Neuron (in vitro differentiated cells): ENCODE data around the gene CSRP3.

ENCODE experiments used
- H2AFZ ChIP-seq: one replicate; pipeline ENCODE4 v1.6.1; 2013; ENCODE audit warnings: low read depth, mild to moderate bottlenecking, inconsistent platforms, low read length, moderate library complexity
- H3K27me3 ChIP-seq: one replicate; pipeline ENCODE4 v1.6.1; 2013; ENCODE audit warnings: low read length; ENCODE audit not compliant: insufficient read depth
- H3K36me3 ChIP-seq: one replicate; pipeline ENCODE4 v1.6.1; 2013; ENCODE audit warnings: low read length; ENCODE audit not compliant: insufficient read depth
- H3K4me1 ChIP-seq: one replicate; pipeline ENCODE4 v1.6.1; 2013; ENCODE audit warnings: low read length; ENCODE audit not compliant: insufficient read depth
- H3K4me3 ChIP-seq: 2 replicates; pipeline ENCODE4 v1.5.1; 2013; ENCODE audit warnings: mild to moderate bottlenecking, low read length, moderate library complexity
- H3K9me3 ChIP-seq: one replicate; pipeline ENCODE4 v1.6.1; 2013; ENCODE audit warnings: low read length

The CSRP3 gene

DNA sequence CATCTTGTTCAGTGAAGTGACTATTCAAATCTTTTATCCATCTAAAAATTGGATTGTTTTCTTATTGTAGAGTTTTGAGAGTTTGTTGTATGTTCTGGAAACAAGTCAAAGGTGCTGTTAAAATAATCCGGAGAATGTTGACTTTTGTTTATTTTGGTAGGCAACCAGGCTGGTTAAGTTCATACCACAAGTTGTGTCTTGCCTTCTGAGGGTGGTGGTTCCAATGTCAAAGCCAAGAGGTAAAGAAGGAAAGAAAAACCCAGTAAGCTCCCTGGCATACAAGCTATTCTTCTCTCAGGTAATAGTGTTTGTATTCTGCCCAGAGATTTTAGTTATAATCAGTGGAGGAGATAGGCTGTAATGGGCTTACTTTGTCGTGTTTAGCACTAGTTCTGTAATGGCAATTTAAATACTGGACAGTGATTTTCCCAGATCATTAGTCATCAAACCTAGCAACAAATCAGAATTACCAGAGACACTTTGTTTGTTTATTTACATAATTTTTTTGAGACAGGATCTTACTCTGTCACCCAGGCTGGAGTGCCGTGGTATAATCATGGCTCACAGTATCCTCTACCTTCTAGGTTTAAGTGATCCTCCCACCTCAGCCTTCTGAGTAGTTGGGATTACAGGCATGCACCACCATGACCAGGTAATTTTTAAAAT lies 15.1 kb upstream of the CSRP3 start:
- no peaks in the 10 kb centered on the region for H3K9me3 ChIP-seq
- H3K4me1 ChIP-seq, result no peaks in the 10 kb centered on the region
- H3K27me3 ChIP-seq, result peaks cover 9% of the 10 kb centered on the region
- no peaks in the 10 kb centered on the region for H3K36me3 ChIP-seq
- H3K4me3 ChIP-seq, result no peak overlapping the region
- no peak overlapping the region for H2AFZ ChIP-seq

- Histone ChIP-seq H3K36me3 (no peaks in the 10 kb centered on the region), H2AFZ (no peak overlapping the region), H3K4me3 (no peak overlapping the region), H3K4me1 (no peaks in the 10 kb centered on the region), H3K9me3 (no peaks in the 10 kb centered on the region), H3K27me3 (peaks cover 9% of the 10 kb centered on the region)
These were observed 14.2 kb upstream of the CSRP3 start for GRCh38 chr11:19216021-19216420.

DNA sequence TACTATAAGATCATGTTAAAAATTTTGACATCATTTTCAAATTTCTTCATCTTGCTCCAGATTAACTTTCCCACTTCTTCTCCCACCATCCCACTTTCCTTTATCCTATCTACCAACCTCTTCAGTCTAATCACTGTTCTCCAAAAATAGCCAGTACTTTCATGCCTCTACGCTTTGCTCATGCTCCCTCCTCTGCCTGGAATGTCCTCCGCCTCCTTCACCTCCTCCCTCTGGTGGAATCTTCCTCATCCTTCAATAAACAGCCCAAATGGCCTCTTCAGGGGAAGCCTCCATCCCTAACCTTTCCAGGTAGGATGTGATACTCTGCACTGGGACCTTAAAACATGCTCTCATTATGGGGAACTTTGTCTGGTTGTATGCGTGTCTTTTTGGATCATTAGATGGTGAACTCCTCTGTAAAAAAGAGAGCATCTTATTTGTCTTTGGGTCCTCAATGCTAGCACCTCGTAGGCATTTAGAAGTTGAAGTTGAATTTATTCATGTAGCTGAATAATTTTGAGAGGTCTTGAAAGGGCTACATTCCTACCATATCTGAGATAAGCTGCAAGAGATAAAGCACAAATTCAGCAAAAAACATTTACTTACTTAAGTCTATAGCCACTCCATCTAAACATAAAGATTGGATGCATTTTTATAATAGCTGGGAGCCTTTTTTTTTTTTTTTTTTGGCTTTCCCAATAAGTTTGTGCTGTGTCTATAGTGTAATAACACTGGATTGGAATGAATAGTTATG lies 8.0 kb upstream of the CSRP3 start:
- no peaks in the 10 kb centered on the region for H3K9me3 ChIP-seq
- no peak overlapping the region for H3K4me3 ChIP-seq
- peaks cover 13% of the 10 kb centered on the region for H3K4me1 ChIP-seq
- H2AFZ ChIP-seq, result no peak overlapping the region
- peaks cover 22% of the 10 kb centered on the region for H3K27me3 ChIP-seq
- H3K36me3 ChIP-seq, result no peaks in the 10 kb centered on the region

DNA sequence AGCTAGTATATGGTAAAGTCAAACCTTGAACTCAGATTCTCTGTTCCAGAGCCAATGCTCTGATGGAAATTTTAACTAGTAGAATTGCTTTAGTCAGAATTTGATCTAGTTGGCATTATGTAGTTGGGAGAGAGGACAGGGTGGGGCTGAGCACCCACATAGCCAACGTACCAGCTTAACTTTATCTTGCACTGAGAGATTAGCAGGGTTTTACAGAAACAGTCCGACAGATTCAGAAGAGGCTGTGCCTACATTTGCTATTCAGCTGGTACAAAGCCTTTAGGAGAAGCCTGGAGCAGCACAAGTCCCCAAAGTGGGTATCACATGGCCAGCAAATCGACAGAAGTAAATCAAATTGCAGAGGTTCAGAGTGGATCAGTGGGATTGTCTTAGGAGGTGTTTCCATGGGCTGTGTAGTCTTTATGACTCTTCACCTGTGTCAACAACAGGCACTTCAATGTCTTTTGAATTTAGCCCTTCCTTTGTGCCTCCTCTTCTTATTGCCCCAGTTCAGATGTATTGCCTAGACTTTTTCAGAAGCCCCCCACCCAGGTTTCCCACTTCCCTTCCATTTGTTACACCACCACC lies 7.3 kb upstream of the CSRP3 start:
- H3K4me3 ChIP-seq, result no peak overlapping the region
- no peak overlapping the region for H2AFZ ChIP-seq
- no peaks in the 10 kb centered on the region for H3K36me3 ChIP-seq
- no peaks in the 10 kb centered on the region for H3K9me3 ChIP-seq
- peaks cover 13% of the 10 kb centered on the region for H3K4me1 ChIP-seq
- peaks cover 17% of the 10 kb centered on the region for H3K27me3 ChIP-seq

GRCh38 chr11:19208181-19208580 lies 6.4 kb upstream of the CSRP3 start:
- peaks cover 13% of the 10 kb centered on the region for H3K4me1 ChIP-seq
- no peak overlapping the region for H2AFZ ChIP-seq
- peaks cover 12% of the 10 kb centered on the region for H3K27me3 ChIP-seq

DNA sequence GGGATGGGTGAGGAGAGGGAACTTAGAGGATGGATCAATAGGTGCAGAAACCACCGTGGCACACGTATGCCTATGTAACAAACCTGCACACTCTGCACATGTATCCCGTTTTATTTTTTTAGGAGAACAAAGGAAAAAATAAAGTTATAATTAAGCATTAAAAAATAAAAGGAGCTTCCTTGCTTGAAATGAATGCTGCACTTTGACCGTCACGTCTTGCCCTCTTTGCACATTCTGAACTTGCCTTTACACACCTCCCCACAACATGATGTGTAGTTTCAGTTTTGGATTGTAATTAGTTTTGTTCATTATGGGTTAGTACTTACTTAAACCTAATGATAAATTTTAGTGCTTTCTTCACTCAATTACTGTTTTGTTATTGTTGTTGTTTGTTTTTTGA lies 3.1 kb upstream of the CSRP3 start:
- H3K9me3 ChIP-seq, result peaks cover 2% of the 10 kb centered on the region
- H3K27me3 ChIP-seq, result peaks cover 35% of the 10 kb centered on the region
- H2AFZ ChIP-seq, result no peak overlapping the region
- H3K4me1 ChIP-seq, result peaks cover 13% of the 10 kb centered on the region
- H3K36me3 ChIP-seq, result no peaks in the 10 kb centered on the region
- H3K4me3 ChIP-seq, result no peak overlapping the region

More at GRCh38 chr11:19208181-19208580, 6.4 kb upstream of the CSRP3 start:
- Histone ChIP-seq H3K4me3 (no peak overlapping the region), H3K36me3 (no peaks in the 10 kb centered on the region), H3K9me3 (no peaks in the 10 kb centered on the region)

- no peaks in the 10 kb centered on the region for H3K4me1 ChIP-seq
- H3K27me3 ChIP-seq, result peaks cover 46% of the 10 kb centered on the region
- H3K4me3 ChIP-seq, result no peak overlapping the region
- no peak overlapping the region for H2AFZ ChIP-seq
- no peaks in the 10 kb centered on the region for H3K36me3 ChIP-seq
- peaks cover 2% of the 10 kb centered on the region for H3K9me3 ChIP-seq
These were observed 1.2 kb downstream of the CSRP3 start for GRCh38 chr11:19200410-19201201.

GRCh38 chr11:19199771-19200170 lies 2.0 kb downstream of the CSRP3 start:
- peaks cover 2% of the 10 kb centered on the region for H3K9me3 ChIP-seq
- peaks cover 52% of the 10 kb centered on the region for H3K27me3 ChIP-seq
- peaks cover 5% of the 10 kb centered on the region for H3K4me1 ChIP-seq
- no peak overlapping the region for H3K4me3 ChIP-seq
- H2AFZ ChIP-seq, result no peak overlapping the region
- no peaks in the 10 kb centered on the region for H3K36me3 ChIP-seq

DNA sequence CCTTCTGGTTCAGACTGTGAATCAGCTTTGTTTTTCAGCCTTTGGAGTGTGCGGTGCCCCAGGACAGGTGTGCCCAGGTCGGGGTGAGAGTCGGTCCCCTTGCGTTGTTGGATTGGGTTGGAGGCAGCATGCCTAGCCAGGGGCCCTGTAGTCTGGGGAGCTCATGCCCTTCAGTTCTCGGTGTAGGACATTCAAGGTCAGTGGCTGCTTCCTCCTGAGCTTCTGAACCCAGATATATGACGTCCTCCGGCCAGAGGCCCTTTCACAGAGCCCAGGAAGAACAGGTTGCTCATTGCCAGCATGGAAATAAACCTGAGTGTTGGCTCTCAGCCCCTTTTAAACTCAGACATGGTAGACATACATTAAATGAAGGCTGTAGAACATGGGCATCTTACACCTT lies 2.7 kb downstream of the CSRP3 start:
- no peak overlapping the region for H2AFZ ChIP-seq
- H3K36me3 ChIP-seq, result no peaks in the 10 kb centered on the region
- H3K27me3 ChIP-seq, result peaks cover 55% of the 10 kb centered on the region
- peaks cover 2% of the 10 kb centered on the region for H3K9me3 ChIP-seq
- H3K4me1 ChIP-seq, result peaks cover 5% of the 10 kb centered on the region
- H3K4me3 ChIP-seq, result no peak overlapping the region

DNA sequence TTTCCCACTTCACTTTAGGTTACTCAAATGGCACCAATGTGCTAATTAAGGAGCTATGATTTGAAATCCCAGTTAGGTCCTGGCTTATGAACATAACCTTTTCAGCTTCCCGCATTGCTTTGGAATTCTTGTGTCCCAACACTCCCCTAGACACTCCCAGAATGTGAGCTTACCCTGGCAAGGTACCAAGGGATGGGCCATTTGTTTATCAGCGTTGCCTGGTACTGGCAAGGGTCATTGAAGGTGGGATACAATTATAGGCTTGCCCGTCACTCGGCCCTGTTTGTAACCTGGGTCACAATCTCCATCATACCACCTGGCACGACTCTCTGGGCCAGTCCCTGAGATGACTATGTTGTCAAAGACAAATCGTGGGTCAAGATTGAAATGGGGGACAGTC lies 5.4 kb downstream of the CSRP3 start:
- Histone ChIP-seq H3K4me1 (peaks cover 5% of the 10 kb centered on the region), H3K36me3 (no peaks in the 10 kb centered on the region), H3K27me3 (peaks cover 62% of the 10 kb centered on the region), H2AFZ (no peak overlapping the region), H3K4me3 (no peak overlapping the region), H3K9me3 (no peaks in the 10 kb centered on the region)

DNA sequence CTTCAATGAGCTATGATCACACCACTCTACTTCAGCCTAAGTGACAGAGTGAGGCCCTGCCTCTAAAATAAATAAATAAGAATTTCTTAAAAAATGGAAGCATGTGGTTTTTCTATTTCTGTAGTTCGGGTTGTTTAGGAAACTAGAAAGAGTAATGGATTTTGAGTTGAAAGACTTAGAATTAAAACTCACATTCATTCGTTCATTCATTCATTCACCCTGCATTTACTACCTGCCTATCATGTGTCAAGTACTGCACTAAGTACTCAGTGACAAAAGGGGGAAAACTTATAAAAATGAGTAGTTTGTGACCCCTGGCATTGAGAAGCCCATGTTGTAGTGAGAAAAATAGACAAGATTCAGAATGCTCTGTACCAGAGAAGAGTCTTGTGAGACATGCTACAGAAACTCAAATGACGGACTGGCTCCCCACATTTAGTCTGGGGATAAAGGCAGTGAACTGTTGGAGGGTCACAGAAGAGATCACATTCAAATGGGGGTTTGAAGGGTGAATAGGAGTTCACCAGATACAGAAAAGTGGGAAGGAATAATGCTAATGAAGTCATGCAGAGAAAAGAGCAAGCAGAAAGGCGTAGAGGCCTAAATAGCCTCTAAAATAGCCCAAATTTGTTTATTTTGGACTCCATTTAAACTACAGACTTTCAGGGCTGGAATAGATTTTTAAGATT lies 7.0 kb downstream of the CSRP3 start:
- no peak overlapping the region for H3K4me3 ChIP-seq
- no peaks in the 10 kb centered on the region for H3K36me3 ChIP-seq
- H3K9me3 ChIP-seq, result no peaks in the 10 kb centered on the region
- peaks cover 63% of the 10 kb centered on the region for H3K27me3 ChIP-seq
- H2AFZ ChIP-seq, result no peak overlapping the region
- H3K4me1 ChIP-seq, result peaks cover 5% of the 10 kb centered on the region

GRCh38 chr11:19193916-19194315 lies 7.9 kb downstream of the CSRP3 start:
- Histone ChIP-seq H2AFZ (no peak overlapping the region), H3K4me1 (peaks cover 5% of the 10 kb centered on the region), H3K9me3 (no peaks in the 10 kb centered on the region), H3K36me3 (no peaks in the 10 kb centered on the region), H3K4me3 (no peak overlapping the region), H3K27me3 (peaks cover 63% of the 10 kb centered on the region)
